NCI-H128 (cell line): ENCODE measurements around the gene PCDHA12.
"Not testable (repeated sequence)": the region's sequence is repeated elsewhere in the genome, so short reads cannot be mapped to it uniquely, and the experiment has no call there.

Experiments used
- DNase-seq: peaks from one replicate; lab custom pipeline; 2025; ENCODE audit not compliant: unreplicated experiment; lab: John Stamatoyannopoulos, UW

The PCDHA12 gene

GRCh38 chr5:140857987-140858240 lies 17.2 kb upstream of the PCDHA12 start:
- no peak for DNase-seq

DNA sequence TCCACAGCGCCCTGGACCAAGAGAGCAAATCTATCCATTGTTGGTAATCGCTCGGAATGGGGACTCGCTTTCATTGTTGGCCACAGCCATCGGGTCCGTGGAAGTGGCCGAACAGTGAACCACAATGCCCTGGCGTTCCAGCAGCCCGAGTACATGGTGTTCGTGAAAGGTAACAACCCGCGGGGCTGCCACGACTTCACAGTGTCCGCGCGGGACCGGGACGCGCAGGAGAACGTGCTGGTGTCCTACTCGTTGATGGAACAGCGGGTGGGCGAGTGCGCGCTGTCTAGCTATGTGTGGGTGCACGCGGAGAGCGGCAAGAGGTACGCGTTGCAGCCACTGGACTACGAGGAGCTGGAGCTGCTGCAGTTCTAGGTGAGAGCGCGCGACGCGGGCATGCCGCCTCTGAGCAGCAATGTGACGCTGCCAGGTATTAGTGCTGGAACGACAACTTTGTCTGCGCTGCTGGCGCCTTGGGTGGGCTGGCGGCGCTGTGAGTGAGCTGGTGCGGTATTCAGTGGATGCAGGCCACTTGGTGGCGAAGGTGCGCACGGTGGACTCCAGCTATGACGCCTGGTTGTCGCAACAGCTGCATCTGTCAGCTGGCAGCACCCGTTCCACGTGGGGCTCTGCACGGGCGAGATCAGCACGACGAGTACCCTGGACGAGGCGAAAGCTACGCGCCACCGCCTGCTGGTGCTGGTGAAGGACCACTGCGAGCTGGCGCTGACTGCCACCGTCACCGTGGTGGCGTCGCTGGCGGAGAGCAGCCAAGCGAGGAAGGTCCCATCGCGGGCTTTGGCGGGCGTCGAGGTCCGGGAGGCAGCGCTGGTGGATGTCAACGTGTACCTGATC lies 12.4 kb upstream of the PCDHA12 start:
- DNase-seq = no peak

DNA sequence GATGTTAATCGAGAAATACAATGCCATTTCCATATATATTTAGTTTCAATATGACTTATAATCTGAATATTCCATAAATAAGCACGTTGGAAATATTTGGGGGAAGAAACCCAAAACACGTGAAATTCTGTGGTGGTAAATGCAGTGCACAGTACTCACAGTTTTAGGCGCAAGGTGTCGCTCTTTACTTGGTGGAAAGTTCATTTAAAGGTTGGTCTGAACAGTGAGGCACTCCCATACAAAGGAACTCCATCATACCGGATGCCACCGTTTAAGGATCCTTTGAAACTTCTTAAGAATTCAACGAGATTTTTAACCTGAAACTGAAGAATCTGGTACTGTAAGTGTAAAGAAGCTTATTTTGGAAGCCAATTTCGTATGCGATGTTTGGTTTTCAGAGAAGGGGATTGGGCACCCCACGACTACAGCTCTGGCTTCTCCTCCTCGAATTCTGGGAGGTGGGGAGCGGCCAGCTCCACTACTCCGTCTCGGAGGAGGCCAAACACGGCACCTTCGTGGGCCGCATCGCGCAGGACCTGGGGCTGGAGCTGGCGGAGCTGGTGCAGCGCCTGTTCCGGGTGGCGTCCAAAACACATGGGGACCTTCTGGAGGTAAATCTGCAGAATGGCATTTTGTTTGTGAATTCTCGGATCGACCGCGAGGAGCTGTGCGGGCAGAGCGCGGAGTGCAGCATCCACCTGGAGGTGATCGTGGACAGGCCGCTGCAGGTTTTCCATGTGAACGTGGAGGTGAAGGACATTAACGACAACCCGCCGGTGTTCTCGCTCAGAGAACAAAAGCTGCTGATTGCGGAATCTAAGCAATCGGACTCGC lies 6.2 kb upstream of the PCDHA12 start, which contains the start of gene PCDHA11:
Gene PCDHA11 (plus strand): TSS at position 237 of the 834 bp plus-strand sequence. CDS start 147 bp downstream, at position 384.
- DNase-seq = no peak

DNA sequence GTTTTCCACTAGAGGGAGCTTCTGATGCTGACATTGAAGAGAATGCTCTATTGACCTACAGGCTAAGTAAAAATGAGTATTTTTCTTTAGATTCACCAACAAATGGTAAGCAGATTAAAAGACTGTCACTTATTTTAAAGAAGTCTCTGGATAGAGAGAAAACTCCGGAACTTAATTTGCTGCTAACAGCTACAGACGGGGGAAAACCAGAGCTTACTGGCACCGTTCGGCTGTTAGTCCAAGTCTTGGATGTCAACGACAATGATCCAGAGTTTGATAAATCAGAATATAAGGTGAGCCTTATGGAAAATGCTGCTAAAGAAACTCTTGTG lies 5.6 kb upstream of the PCDHA12 start:
- DNase-seq = no peak

- no peak for DNase-seq
These were observed 4.6 kb upstream of the PCDHA12 start for GRCh38 chr5:140870221-140871201.

DNA sequence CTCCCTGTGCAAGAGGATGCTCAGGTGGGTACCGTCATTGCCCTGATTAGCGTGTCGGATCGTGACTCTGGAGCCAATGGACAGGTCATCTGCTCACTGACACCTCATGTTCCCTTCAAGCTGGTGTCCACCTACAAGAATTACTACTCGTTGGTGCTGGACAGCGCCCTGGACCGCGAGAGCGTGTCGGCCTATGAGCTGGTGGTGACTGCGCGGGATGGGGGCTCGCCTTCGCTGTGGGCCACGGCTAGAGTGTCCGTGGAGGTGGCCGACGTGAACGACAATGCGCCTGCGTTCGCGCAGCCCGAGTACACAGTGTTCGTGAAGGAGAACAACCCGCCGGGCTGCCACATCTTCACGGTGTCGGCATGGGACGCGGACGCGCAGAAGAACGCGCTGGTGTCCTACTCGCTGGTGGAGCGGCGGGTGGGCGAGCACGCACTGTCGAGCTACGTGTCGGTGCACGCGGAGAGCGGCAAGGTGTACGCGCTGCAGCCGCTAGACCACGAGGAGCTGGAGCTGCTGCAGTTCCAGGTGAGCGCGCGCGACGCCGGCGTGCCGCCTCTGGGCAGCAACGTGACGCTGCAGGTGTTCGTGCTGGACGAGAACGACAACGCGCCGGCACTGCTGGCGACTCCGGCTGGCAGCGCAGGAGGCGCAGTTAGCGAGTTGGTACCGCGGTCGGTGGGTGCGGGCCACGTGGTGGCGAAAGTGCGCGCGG lies 1.6 kb downstream of the PCDHA12 start:
- DNase-seq = not testable (repeated sequence)

- DNase-seq = no peak
These were observed 2.1 kb downstream of the PCDHA12 start for GRCh38 chr5:140877262-140877581.

DNA sequence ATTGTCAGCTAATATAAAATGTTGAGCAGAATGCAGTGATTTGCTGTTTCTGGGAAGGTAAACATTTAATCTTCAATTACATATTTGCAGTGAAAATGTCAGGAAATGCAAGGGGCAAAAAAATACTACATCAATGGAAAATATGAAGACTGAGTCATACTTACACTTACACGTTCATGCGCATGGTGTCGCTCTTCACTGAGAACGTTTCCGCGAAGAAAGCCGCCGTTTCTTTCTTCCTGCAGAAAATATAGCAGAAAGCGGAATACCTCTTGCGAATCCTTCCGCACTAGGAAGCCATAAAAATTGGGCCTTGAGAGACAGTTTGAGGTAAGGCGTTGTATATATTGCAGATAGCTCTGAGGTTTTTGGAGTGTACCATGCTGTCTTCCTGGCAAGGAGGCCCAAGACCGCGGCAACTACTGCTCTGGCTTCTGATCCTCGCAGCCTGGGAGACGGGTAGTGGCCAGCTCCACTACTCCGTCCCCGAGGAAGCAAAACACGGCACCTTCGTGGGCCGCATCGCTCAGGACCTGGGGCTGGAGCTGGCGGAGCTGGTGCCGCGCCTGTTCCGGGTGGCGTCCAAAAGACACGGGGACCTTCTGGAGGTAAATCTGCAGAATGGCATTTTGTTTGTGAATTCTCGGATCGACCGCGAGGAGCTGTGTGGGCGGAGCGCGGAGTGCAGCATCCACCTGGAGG lies 6.9 kb downstream of the PCDHA12 start, which contains the start of gene PCDHA13:
Gene PCDHA13 (plus strand): TSS at position 236 of the 702 bp plus-strand sequence. CDS start 145 bp downstream, at position 381.
- no peak for DNase-seq

DNA sequence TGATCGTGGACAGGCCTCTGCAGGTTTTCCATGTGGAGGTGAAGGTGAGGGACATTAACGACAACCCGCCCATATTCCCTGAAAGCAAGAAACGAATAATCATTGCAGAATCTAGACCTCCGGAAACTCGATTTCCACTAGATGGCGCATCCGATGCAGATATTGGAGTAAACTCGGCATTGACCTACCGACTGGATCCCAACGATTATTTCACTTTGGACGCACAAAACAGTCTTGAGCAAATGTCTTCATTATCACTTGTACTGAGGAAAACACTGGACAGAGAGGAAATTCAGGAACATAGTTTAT lies 7.4 kb downstream of the PCDHA12 start:
- DNase-seq = no peak

- DNase-seq = no peak
These were observed 8.3 kb downstream of the PCDHA12 start for GRCh38 chr5:140883373-140883772.

DNA sequence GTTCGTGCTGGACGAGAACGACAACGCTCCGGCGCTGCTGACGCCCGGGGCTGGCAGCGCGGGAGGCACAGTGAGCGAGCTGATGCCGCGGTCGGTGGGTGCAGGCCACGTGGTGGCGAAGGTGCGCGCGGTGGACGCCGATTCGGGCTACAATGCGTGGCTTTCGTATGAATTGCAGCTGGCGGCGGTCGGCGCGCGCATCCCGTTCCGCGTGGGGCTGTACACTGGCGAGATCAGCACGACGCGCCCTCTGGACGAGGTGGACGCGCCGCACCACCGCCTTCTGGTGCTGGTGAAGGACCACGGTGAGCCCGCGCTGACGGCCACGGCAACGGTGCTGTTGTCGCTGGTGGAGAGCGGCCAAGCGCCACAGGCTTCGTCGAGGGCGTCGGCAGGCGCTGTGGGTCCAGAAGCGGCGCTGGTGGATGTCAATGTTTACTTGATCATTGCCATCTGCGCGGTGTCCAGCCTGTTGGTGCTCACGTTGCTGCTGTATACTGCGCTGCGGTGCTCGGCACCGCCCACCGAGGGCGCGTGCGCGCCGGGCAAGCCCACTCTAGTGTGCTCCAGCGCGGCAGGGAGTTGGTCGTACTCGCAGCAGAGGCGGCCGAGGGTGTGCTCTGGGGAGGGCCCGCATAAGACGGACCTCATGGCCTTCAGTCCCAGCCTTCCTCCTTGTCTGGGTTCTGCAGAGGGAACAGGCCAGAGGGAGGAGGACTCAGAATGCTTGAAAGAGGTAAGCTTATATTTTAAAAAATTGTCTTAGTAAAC lies 9.0 kb downstream of the PCDHA12 start:
- DNase-seq = no peak

GRCh38 chr5:140916325-140916724 lies 41.2 kb downstream of the PCDHA12 start:
- DNase-seq = no peak

DNA sequence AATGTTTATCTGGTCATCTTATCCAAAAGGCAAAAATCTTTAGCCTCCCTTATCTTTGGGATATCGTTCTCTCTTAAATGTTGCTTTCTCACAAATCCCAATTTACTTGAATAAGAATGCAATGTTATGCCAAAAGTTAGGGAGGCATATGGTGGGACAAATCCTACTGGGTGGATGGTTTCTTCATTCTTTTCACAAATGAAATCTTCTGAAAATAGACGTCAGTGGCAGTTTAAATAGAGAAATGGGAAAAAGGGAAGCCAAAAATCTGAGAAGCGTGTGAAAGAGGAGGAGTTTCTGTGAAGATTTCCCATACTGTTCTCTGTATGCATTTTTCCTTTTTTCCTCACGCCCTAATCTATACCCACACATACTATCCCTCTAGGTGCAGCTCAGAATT lies 48.5 kb downstream of the PCDHA12 start:
- DNase-seq = no peak

GRCh38 chr5:140925806-140926442 lies 50.8 kb downstream of the PCDHA12 start, which contains the start of gene PCDHAC1:
Gene PCDHAC1 (plus strand): TSS chr5:140926299. CDS start chr5:140926893, 594 bp downstream.
- DNase-seq = no peak

DNA sequence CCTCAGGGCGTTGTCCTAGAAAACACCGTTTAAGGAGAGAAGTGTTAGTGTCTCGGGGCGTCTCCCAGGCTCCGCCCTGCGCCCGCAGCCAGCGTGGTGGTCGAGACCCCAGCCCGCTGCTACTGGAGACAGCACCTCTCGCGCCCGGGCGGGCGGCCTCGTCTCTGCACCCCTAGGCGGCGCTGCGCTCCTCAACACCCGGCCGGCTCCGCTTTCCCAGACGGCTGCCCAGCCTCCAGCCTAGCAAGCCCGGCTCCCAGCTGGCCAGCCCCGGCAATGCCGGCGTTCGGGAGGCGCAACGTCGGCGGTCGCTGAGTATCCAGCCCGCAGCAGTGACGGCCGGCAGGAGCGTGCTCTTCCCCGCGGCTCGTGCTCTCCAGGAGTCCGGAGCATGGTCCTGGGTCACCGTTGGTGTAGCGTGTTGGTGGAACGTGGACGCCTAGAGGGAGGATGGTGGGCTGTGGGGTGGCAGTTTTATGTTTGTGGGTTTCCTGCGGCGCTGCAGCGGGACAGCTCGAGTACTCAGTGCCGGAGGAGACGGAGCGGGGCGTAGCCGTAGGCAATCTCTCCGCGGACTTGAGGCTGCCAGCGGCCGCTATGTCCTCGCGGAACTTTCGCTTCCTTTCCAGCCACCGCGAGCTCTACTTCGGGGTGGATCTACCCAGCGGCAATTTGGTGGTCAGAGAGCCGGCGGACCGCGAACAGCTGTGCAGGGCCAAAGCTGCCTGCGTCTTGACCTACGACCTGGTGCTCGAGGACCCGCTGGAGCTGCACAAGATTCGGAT lies 51.5 kb downstream of the PCDHA12 start:
- DNase-seq = peak; percentile 71

DNA sequence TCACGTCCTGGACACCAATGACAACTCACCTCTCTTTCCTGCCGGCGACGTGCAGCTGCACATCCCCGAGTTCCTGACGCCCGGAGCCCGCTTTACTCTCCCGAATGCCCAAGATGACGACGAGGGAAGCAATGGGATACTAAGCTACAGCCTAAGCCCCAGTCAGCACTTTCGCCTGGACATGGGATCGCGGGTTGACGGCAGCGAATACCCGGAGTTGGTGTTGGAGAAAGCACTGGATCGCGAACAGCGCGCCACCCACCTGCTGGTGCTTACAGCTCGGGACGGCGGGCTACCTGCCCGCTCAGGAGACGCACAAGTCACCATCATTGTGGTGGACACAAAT lies 52.1 kb downstream of the PCDHA12 start:
- no peak for DNase-seq
